Activated CD4-positive, CD25-positive, alpha-beta regulatory T cell treated with anti-CD3 and anti-CD28 coated beads, Interleukin-2, amount 50 U/mL, for 16 hours (primary cell): ENCODE data around the gene KIF26B.
"Not testable (repeated sequence)": the region's sequence is repeated elsewhere in the genome, so short reads cannot be mapped to it uniquely, and the experiment has no call there.

Source experiments
- DNase-seq: peaks from one replicate; pipeline ENCODE4 v3.0.0-alpha.2; 2020; ENCODE audit warnings: low read depth, low spot score

The KIF26B gene

DNA sequence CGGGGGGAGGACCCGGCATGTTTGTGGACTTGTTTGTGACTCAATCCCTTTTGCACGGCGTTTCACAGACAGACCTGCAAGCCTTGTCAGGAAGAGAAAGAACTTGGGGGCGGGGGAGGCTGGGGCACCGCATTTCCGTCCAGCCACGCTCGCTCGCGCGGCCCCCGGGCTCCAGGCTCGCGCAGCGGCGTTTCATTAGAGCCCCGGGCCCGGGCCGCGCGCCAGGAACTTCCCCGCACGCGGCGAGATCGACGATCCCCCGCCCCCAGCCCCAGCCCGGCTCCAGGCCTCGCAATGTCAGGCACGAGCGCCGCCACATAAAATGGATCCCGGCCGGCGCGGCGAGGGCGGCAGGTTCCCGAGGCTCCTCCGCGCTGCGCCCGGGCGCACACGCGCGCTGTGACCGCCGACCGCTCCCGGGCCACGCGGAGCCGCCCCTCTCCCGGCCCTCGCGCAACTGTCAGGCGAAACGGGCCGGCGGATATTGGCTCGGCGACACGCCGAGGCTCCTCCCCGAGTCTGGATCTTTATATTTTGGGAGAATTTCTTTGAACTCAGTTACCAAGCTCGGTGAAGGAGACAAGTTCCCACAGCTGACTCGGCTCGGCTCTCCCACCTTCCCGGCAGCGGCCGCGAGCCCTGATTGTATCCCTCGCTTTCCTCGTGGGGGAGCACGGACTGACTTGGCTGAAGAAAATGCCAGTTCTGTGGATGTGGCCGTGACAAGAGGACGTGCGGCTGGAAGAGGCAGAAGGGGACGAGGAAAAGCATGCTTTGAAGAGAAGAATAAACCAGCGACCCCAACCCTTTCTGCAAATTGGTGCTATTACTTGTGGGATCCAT lies at the start of gene KIF26B:
Gene KIF26B, plus strand, starts transcription at position 557 of the 843 bp plus-strand sequence. CDS start 440 bp downstream, outside the sequence.
- DNase-seq = no peak

DNA sequence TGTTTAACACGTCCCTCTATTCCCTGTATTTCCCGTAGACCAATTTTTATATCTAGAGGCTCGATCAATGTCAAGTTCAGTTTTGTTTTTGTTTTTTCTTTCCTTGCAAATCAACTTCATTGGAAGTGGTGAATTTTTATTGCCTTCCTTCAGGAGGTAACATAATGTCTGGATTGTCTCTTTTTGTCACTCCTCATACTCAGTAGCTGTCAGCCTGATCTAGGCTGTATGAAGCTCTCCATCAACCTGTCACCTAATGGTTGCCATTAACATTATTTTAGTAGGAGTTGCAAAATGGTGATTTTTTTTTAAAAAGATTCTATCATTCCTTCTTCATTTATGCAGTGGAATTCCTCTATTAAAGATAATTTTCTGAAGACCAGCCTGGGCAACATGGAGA lies 49.7 kb upstream of the KIF26B start:
- no peak for DNase-seq

DNA sequence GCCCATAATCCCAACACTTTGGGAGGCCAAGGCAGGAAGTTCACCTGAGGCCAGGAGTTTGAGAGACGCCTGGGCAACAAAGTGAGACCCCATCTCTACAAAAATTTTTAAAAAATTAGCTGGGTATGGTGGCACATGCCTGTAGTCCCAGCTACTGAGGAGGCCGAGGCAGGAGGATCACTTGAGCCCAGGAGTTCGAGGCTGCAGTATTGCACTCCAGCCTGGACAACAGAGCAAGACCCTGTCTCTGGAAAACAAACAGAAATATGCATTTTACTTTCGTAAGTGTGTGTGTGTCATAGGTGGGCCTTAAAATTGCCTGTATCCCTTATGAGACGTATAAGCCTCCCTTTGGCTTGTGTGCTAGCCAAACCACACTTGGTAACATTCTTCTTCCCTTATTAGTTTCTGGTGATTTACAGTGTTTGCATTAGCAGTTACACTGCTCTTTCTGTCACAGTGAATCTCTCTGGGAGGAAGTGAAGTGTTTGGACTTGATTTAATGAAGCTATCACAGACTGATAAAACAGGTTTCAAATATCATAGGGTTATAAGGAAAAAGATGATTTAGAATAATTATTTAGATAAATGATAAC lies 48.9 kb upstream of the KIF26B start:
- no peak for DNase-seq

DNA sequence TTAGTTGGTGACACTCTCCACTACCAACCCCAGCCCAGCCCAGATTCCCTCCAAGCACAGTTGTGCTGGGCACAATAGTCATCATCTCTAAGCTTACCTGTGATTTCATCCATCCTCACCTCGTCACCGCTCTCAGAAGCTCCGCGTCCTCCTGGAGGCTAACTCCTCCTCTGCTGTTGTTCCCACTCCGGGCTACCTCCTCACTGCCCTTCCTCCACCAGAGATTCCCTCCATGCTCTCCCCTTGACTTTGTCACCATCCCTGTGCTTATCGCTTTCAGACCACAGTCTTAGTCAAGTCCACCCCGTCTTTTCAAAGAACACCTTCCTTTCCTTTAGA lies 47.0 kb upstream of the KIF26B start:
- DNase-seq = no peak

DNA sequence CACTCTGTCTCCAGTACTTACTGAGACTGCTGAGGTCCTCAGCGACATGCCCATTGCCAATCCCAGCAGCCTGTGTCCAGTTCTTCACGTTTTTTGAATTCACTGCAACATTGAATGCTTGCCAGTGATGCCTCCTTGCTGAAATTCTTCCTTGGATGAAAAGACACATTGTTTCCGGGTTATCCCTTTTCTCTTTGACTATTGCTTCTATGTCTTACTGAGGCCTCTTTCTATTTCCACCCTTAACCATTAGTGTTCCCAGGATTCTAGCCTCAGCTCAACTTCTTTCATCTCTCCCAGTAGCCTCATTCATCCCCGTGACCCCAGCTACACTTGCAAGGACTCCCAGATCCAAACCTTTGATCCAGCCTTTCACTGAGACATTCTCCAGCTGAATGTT lies 46.5 kb upstream of the KIF26B start:
- DNase-seq = no peak

DNA sequence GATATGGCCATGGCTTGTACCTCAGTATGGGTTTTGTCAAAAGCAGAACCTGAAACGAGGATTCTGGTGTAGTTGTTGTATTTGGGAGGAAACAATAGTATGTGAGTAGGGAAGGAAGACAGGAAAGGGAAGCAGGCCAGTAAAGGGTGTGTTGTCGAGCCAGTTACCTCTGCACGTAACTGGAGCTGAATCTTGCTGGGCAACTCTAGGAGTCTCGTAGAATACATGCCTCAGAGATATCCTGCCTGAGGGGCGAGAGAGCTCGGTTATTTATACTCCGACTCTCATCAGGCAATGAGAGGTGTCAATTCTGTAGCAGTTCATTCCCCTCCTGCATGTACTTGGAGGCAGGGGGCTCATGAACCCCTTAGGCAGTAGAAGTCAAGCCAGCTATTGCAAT lies 45.9 kb upstream of the KIF26B start:
- DNase-seq = no peak

DNA sequence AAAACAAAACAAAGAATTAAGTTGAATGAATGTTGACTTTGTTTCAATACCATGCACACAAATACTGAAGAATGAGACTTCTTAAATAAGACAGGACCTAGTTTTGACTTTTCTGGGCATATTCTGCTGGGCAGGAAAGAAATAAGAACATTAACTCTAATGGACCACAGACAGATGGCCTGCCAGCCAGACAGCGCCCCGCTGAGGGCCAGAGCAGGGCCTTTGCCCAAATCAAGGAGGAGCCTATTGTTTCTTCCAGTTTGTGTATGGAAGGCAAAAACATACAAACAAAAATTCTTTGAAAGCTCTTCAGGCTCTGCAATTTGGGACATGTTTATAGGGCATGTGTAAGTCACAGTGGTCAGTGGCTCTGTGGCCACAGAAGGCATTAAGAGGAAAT lies 44.4 kb upstream of the KIF26B start:
- DNase-seq = no peak

DNA sequence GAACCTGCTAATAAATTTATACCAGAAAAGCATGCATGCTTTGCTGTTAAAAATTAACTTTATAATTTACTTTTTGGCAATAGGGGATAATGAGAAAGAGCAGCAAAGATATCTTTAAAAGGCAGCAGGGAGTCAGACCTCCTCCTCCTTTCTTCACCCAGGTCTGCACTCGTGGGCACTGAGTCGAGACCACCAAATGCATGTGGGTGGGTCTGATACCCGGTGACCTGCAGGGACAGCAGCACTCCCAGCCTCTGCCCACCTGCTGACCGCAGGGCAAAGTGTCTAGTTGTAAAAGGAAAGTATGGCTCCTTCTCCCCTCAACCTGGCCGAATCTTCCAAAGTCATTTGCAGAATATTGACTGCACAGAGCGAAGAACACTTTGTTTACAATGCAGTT lies 43.7 kb upstream of the KIF26B start:
- DNase-seq = no peak

DNA sequence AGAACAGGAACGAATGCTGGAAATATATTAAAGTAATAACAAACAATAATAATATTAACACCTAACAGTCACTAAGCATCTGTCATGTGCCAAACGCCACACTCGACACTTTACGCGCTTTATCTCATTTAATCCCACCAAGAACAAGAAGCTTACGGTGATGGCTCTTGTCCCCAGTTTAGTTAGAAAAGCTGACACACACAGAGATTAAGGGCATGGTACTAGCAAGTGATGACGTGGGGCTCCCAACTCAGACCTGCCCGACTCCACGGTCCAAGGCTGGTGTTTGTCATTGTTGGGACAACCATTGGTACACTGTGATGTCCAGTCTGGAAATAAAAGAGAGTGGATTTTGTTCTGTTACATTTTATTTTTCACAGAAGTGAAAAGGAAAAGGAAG lies 41.1 kb upstream of the KIF26B start:
- DNase-seq = no peak

DNA sequence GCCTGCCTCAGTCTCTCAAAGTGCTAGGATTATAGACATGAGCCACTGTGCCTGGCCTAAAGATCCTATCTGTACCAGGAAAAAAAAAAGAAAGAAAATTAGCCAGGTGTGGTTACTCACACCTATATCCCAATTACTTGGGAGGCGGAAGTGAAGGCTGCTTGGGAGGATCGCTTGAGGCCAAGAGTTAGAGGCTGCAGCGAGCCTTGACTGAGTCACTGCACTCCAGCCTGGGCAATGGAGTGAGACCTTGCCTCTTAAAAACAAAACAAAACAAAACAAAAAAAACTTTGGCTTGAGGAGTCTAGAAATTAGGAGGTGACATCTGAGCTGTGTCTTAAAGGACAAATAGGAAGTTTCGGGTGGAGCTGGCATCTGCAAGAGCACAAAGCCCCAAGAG lies 38.7 kb upstream of the KIF26B start:
- DNase-seq = no peak

DNA sequence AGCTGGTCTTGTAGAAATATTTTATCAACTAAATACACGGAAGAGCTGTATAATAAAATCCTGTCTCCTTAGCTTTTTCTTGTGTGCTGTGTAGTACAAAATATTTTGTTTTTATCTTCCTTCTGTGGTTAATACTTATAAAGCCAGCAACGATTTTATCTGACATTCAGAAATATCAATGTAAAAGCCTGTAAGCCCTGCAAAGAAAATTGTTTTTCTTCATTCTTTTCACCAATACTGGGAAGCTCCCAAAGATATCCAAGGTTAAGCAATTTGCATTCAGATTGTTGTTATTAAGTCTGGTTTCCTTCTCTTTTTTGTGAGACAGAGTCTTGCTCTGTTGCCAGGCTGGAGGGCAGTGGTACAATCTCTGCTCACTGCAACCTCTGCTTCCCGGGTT lies 38.0 kb upstream of the KIF26B start:
- DNase-seq = no peak

DNA sequence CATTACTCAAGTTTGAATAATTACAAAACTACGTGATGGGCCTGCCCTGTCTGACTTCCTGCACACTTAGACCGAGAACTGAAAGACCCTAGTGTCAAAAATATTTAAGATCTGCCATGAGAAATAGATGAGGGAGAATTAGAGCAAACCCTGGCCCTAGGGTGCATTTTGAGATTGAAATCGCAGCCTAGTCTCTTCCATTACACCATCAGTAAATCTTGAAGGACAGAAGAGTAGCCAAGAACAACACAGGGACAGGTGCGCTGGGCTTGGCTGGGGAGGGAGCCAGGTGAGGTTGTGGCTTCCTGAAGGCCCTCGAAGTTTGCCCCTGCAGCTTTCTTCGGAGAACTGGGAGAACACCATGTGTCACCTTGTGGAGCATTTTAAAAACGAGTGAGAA lies 36.7 kb upstream of the KIF26B start:
- no peak for DNase-seq

DNA sequence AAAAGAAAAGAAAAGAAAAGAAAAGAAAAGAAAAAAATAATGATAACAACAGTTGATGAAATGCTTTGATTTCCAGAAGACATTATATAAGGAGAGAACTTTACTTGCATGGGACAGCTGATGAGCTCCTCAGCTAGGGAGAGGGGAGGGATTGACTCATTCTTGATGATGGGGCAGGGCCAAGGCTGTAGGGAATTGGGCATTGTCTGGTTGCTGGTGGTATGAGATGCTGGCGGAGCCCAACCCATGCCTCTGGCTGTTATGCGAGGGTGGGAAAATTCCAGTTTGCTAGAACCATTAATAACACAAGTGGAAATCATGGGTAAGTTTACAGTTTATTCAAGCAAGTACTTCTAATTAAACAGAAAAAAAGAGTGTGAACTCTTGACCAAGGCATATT lies 36.0 kb upstream of the KIF26B start:
- no peak for DNase-seq

DNA sequence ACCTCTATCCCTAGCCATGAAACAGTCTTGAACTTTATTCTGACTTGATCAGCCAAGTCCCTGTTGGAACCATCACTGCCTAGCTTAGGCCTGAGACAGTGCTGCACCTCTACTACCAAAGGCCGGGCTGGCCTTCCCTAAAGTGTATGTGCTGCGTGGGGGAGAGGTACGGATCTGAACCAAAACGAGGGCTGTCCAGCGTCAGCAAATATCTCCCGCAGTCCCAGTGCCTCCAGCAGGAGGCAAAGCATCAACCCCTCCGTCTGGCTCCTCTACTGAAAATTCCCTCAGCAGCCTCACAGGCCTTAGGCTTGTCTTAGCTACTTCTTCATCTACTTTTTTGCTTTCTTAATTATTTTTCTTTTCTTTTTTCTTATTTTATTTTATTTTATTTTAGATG lies 33.3 kb upstream of the KIF26B start:
- DNase-seq = no peak

DNA sequence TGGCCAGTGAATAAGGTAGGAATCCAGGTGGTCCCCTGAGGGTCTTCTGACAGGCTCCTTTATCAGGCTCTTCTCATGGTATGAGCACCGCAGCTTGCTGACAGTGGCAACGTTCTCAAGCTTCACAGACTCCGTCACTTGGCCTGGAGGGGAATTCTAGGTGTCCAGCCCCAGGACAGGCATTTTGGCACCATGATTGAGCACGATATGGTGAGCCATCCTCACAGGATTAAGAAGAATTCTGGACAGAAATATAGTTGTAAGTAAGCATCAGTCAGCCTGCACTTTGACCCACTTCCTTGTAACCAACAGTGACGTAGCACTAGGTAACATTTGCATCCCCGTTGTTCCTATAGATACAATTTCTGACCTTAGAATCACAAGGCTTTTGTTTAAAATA lies 30.5 kb upstream of the KIF26B start:
- DNase-seq = no peak

DNA sequence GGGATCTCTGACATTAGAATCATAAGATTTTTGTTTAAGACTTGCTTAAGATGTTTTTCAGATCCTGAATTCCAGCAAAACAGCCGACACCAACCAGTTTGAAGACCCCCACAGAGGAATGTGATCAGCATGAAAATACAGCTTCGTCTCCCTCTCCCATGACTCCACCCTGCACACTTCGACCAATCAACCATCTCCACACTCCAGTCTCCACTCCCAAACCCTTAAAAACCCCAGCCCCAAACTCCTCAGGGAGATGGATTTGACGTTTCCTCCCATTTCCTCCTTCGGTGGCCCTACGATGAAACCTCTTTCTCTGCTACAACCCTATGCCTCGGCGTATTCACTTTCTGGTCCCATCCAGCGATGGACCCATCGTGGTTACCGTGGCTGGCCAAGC lies 30.1 kb upstream of the KIF26B start:
- no peak for DNase-seq

DNA sequence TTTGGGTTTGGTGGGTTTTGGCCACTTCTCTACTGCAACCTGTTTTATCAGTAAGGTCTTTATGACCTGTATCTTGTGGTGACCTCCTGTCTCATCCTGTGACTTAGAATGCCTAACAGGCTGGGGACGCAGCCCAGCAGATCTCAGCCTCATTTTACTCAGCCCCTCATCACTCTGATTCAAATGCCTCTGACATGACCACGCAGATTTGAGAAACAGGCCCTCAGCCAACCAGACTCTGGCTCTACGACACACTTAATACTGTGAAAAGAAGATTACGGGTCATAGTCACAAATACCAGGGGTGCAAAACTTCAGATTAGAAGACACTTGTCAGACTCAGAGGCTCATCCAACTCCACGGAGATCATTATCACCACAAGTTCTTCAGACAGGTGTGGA lies 28.3 kb upstream of the KIF26B start:
- DNase-seq = no peak

DNA sequence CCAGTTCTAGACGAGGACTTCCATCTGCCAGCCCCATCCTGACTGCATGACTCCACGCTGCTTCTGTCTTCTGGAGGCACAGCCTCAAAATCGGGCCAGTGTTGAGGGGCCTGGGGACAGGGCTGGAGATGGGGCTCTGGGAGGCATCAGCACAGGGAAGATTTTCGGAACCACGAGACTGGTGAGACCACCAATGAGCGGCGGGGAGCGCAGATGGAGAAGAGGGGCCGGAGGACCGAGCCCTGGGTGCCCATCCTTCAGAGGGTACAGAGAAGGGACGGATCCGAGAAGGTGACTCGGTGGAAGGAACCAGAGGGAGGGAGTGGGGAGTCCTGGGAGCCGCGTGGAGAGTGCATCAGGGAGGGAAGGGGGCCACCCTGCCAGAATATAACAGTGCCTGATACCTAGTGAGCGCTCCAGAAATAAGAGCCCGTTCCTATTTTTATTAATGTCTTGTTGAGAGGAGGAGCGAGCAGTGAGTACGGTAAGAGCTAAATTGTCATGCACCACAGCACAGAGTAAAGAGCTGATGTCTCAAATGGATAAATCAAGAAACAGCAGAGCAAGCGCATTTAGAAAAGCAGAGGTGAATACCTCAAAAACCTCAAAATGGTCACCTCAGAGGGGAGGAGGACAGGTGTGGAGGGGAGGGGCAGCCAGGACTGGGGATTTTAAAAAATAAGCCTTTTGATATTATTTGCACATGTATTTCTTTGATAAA lies 26.2 kb upstream of the KIF26B start:
- DNase-seq = no peak

DNA sequence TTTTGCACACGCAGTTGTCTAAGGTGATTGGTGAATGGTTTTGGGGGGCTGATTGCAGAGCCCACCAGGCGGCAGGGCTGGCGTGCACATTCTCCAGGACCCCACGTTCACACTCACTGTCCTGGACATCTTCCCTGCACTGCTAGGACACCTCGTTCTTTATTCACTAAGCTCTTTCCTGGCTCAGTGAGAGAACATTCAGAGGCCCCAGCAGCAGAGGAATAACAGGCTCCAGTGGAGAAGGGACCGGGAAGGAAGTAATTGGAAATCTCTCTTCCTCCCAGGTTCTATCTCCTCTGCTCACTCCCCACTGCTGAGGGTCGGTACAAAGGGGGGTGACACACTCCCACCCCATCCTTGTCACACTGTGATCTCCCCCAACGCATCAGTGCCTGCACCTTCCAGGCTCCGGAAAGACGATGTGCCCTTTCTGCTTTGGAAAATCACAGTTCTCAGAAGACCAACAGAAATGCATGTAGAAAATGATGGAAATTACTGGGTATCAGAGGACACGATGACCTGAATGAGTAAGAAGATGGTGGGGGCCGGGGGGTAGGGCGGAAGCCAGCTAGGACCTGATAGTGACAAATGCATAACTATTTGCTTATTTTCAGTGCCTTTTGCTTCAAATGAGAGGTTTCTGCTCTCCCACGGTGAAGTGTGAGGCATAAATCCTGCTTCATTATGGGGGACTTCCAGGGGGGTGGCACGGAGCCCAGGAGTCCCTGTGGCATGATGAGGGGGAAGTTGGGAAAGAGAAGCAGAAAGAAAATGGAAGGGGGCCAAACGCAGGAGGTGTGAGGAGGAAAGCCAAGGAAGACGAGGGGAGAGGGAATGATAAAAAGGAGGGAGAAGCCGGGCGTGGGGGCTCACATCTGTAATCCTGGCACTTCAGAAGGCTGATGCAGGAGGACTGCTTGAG lies 25.2 kb upstream of the KIF26B start:
- DNase-seq = no peak

DNA sequence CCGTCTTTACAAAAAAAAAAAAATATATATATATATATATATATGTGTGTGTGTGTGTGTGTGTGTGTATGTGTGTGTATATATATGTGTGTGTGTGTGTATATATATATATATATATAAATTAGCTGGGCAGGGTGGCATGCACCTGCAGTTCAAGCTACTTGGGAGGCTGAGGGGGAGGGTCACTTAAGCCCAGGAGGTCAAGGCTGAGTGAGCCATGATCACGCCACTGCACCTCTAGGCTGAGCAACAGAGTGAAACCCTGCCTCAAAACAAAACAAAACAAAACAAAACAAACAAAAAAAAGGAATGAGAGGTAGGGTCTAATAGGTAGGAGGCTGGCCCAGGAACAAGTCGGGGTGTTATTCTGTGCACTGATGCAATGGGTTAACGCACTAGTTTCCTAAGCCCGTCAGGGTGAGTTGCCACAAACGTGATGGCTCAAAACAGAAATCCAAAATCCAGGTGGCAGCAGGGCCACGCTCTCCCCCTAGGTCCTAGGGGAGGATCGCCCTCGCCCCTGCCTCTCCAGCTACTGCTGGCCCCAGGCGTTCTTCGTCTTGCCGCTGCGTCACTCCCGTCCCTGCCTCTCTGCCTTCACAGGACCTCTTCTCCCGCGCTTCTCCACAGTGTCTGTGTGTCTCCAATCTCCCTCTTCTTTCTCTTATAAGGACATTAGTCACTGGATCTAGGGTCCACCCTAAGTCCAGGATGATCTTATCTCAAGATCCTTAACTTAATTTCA lies 24.3 kb upstream of the KIF26B start:
- DNase-seq = not testable (repeated sequence)

DNA sequence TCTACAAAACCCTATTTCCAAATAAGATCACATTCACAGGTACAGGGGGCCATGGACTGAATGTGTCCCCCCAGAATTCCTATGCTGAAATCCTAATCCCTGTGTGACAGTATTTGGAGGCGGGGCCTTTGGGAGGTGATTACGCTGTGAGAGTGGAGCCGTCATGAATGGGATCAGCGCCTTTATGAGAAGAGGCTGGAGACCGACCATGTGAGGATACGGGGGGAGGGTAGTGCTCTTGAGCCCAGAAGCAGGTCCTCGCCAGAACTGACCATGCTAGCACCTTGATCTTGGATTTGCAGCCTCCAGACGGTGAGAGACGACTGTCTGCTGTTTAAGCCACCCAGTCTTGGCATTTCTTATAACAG lies 23.8 kb upstream of the KIF26B start:
- no peak for DNase-seq
